ENCODE results near the gene SGSM1.
"Not testable (repeated sequence)": the region's sequence is repeated elsewhere in the genome, so short reads cannot be mapped to it uniquely, and the experiment has no call there.

The SGSM1 gene

GRCh38 chr22:24905909-24906308 is 99.9 kb downstream of the SGSM1 start:
- no peak for DNase-seq

- not testable (repeated sequence) for DNase-seq
These were observed 101.1 kb downstream of the SGSM1 start for GRCh38 chr22:24907101-24907500.

- DNase-seq, result peak; percentile 18
These were observed 114.0 kb downstream of the SGSM1 start for GRCh38 chr22:24920029-24920428.

- DNase-seq, result no peak
These were observed 119.8 kb downstream of the SGSM1 start for GRCh38 chr22:24925586-24926427.

GRCh38 chr22:24926428-24926725 is 120.4 kb downstream of the SGSM1 start:
- DNase-seq, result no peak

- no peak for DNase-seq
These were observed 121.0 kb downstream of the SGSM1 start for GRCh38 chr22:24926849-24927579.

- DNase-seq, result no peak
These were observed 122.3 kb downstream of the SGSM1 start for GRCh38 chr22:24928322-24928721.

- no peak for DNase-seq
These were observed 124.7 kb downstream of the SGSM1 start for GRCh38 chr22:24930678-24931077.

- DNase-seq, result no peak
These were observed 129.9 kb downstream of the SGSM1 start for GRCh38 chr22:24935771-24936483.

GRCh38 chr22:24937114-24937513 is 131.1 kb downstream of the SGSM1 start:
- DNase-seq, result peak; percentile 60

- peak; percentile 70 for DNase-seq
These were observed 132.8 kb downstream of the SGSM1 start for GRCh38 chr22:24938741-24939341.

GRCh38 chr22:24942301-24942700 is 136.3 kb downstream of the SGSM1 start:
- peak; percentile 56 for DNase-seq

- DNase-seq, result no peak
These were observed 138.4 kb downstream of the SGSM1 start for GRCh38 chr22:24944217-24944937.

- DNase-seq, result no peak
These were observed 139.4 kb downstream of the SGSM1 start for GRCh38 chr22:24945430-24945829.

GRCh38 chr22:24947383-24947782 is 141.4 kb downstream of the SGSM1 start:
- DNase-seq, result no peak

GRCh38 chr22:24947881-24948280 is 141.9 kb downstream of the SGSM1 start:
- DNase-seq, result no peak

- no peak for DNase-seq
These were observed 142.6 kb downstream of the SGSM1 start for GRCh38 chr22:24948356-24949202.

- no peak for DNase-seq
These were observed 144.4 kb downstream of the SGSM1 start for GRCh38 chr22:24950272-24950902.

- DNase-seq, result peak; percentile 93
These were observed 146.2 kb downstream of the SGSM1 start, which contains the start of gene KIAA1671 for GRCh38 chr22:24951942-24952836. KIAA1671 (plus strand) TSS chr22:24952716; CDS start chr22:25028000, 75,284 bp downstream.

- no peak for DNase-seq
These were observed 146.9 kb downstream of the SGSM1 start for GRCh38 chr22:24952837-24953383.

Measured in RPMI8226 (cell line).